Panc1 (cell line): ENCODE measurements around the gene PFKM. TPM values are rescaled to one million over a fixed set of nuclear protein-coding genes. Genes with fewer than 3 reads are reported as not detected.
A peak's percentile ranks its signal among the peaks of the same experiment; 100 is the strongest.

ENCODE experiments used
- ATAC-seq: fragments of 200-7000 bp; cut with Tn5 transposase; 2 replicates; pipeline ENCODE4 v1.9.1; 2020; ENCODE audit warnings: mild to moderate bottlenecking, moderate library complexity
- BruUV-seq: library from RNA; stranded (reverse); fragments of 400-500 nt; replicated peaks from 2 replicates; lab custom pipeline; 2021; lab: Mats Ljungman, UMichigan
- CTCF ChIA-PET: fragments of 300-600 bp; sonication (Branson Sonifier 250); formaldehyde crosslinking; loops from one replicate; lab custom pipeline; 2022; ENCODE audit warnings: antibody characterized with exemption; lab: Charles Lee
- POLR2A ChIA-PET: fragments of 300-600 bp; sonication (Branson Sonifier 250); formaldehyde crosslinking; loops from one replicate; lab custom pipeline; 2022; ENCODE audit warnings: antibody characterized with exemption; lab: Charles Lee
- DNase-seq: peaks from one replicate; pipeline ENCODE4 v3.0.0-alpha.2; 2010; ENCODE audit warnings: low read depth, low spot score
- H3K27ac ChIP-seq: 2 replicates; pipeline ENCODE4 v1.5.1; 2011; ENCODE audit warnings: mild to moderate bottlenecking, low read length, inconsistent platforms
- H3K27me3 ChIP-seq: fragments of 200-500 bp; sonication (Bioruptor generic); 2 replicates; pipeline ENCODE4 v1.6.0; 2014; ENCODE audit warnings: low read length, inconsistent platforms; ENCODE audit not compliant: control insufficient read depth, insufficient read depth
- H3K36me3 ChIP-seq: fragments of 200-500 bp; sonication (Bioruptor generic); 2 replicates; pipeline ENCODE4 v1.5.1; 2014; ENCODE audit warnings: inconsistent platforms, mild to moderate bottlenecking, low read length, moderate library complexity; ENCODE audit not compliant: control insufficient read depth, insufficient read depth
- H3K4me1 ChIP-seq: 2 replicates; pipeline ENCODE4 v1.5.1; 2011; ENCODE audit warnings: inconsistent platforms, mild to moderate bottlenecking, low read length, moderate library complexity; ENCODE audit not compliant: control insufficient read depth, insufficient read depth
- H3K4me3 ChIP-seq, 2 experiments: 2 replicates each; pipeline ENCODE4 v1.5.1; 2011 to 2012; ENCODE audit warnings: low read depth in 2 of 2, low read length in 2 of 2, mild to moderate bottlenecking in 2 of 2, inconsistent platforms in 1 of 2, moderate library complexity in 1 of 2
- H3K9me3 ChIP-seq: fragments of 200-500 bp; sonication (Bioruptor generic); 2 replicates; pipeline ENCODE4 v1.5.1; 2014; ENCODE audit warnings: low read depth, mild to moderate bottlenecking, inconsistent platforms, low read length, moderate library complexity; ENCODE audit not compliant: control insufficient read depth, insufficient read depth
- CTCF ChIP-seq: fragments of 450-650 bp; IDR thresholded peaks from 2 replicates; pipeline ENCODE4 v1.5.1; 2017; ENCODE audit warnings: mild to moderate bottlenecking
- POLR2AphosphoS5 ChIP-seq: IDR thresholded peaks from 2 replicates; pipeline ENCODE4 v1.6.1; 2012; ENCODE audit warnings: mild to moderate bottlenecking, low read depth, low read length, moderate library complexity
- REST ChIP-seq, 2 experiments: IDR thresholded peaks; 2 replicates each; pipeline ENCODE4 v1.6.1; 2011 to 2012; ENCODE audit warnings: low read depth in 2 of 2, control low read depth in 1 of 2, low read length in 1 of 2, mild to moderate bottlenecking in 1 of 2, moderate library complexity in 1 of 2; ENCODE audit not compliant: insufficient read depth in 1 of 2
- SIN3A ChIP-seq: IDR thresholded peaks from 2 replicates; pipeline ENCODE4 v1.6.1; 2012; ENCODE audit warnings: low read depth, mild to moderate bottlenecking, low read length, moderate library complexity, borderline replicate concordance; ENCODE audit not compliant: insufficient read depth
- TCF7L2 ChIP-seq: IDR thresholded peaks from 2 replicates; pipeline ENCODE4 v1.6.1; 2011; ENCODE audit warnings: mild to moderate bottlenecking, low read depth, low read length, inconsistent platforms
- in situ Hi-C: cut with HindIII; loops from 2 replicates; pipeline ENCODE4 v1.10.0; 2016; ENCODE audit warnings: low sequenced_read_pairs, low pct_unique_long_range_greater_than_20kb
- intact Hi-C: fragments of 100-400 bp; cut with micrococcal nuclease; formaldehyde crosslinking; loops from one replicate; pipeline ENCODE4 v1.10.0; 2022; ENCODE audit not compliant: unreplicated experiment
- total RNA-seq: library from RNA; stranded (reverse); gene quantifications from one replicate; pipeline ENCODE4 v1.2.1, GENCODE V29; 2021; ENCODE audit not compliant: unreplicated experiment

Gene PFKM
- total RNA-seq, 1 experiment from 2014 or later, result 56.1 TPM

- H3K27me3 ChIP-seq, result peaks cover 40% of the 10 kb centered on the region
- intact Hi-C loops, result no loop called here
- no TSS peak for BruUV-seq
These were observed 61.3 kb downstream of the PFKM start for GRCh38 chr12:48180424-48180823.

GRCh38 chr12:48180857-48181495 lies 61.8 kb downstream of the PFKM start:
- in situ Hi-C loops, result no loop called here
- TF ChIP-seq TCF7L2, result no peak
- no peaks in the 10 kb centered on the region for H3K36me3 ChIP-seq

More at GRCh38 chr12:48180424-48180823, 61.3 kb downstream of the PFKM start:
- POLR2A ChIA-PET, result no interaction called here
- Histone ChIP-seq H3K9me3 (no peaks in the 10 kb centered on the region), H3K4me3 (no peak overlapping the region), H3K36me3 (no peaks in the 10 kb centered on the region), H3K27ac (no peak overlapping the region), H3K4me1 (peaks cover 5% of the 10 kb centered on the region; the same call in 1 of the 2 replicates)
- no peak for DNase-seq
- in situ Hi-C loops, result no loop called here
- no peak for ATAC-seq
- CTCF ChIA-PET, result no interaction called here
- TF ChIP-seq REST (IDR thresholded peaks at IDR 0.05; ENCODE audit: insufficient read depth in 1 of 2, low read depth in 2 of 2, low read length in 1 of 2), result no peak
- TF ChIP-seq CTCF, result no peak
- no peak for TF ChIP-seq SIN3A
- no peak for TF ChIP-seq TCF7L2
- TF ChIP-seq POLR2AphosphoS5, result no peak

GRCh38 chr12:48182631-48183030 lies 63.5 kb downstream of the PFKM start:
- peak overlapping the region; percentile 62 to 86 for H3K4me3 ChIP-seq
- no peaks in the 10 kb centered on the region for H3K9me3 ChIP-seq
- POLR2A ChIA-PET, result no interaction called here
- H3K27me3 ChIP-seq, result peaks cover 25% of the 10 kb centered on the region
- intact Hi-C loops, result no loop called here
- no peak overlapping the region for H3K27ac ChIP-seq
- peaks cover 5% of the 10 kb centered on the region; the same call in 1 of the 2 replicates for H3K4me1 ChIP-seq
- no peaks in the 10 kb centered on the region for H3K36me3 ChIP-seq
- DNase-seq, result no peak
- CTCF ChIA-PET, result interaction anchor here (0.8 kb wide), 1 partner anchor 13 kb away, joined by 3 read pairs; no protein-coding TSS in a partner anchor
- in situ Hi-C loops, result no loop called here
- no TSS peak for BruUV-seq
- no peak for ATAC-seq
- TF ChIP-seq POLR2AphosphoS5 (no peak), CTCF (no peak), SIN3A (no peak), REST (IDR thresholded peaks at IDR 0.05; ENCODE audit: insufficient read depth in 1 of 2, low read depth in 2 of 2, low read length in 1 of 2) (no peak), TCF7L2 (no peak)

More at GRCh38 chr12:48180857-48181495, 61.8 kb downstream of the PFKM start:
- CTCF ChIA-PET, result no interaction called here
- Histone ChIP-seq H3K4me3 (no peak overlapping the region), H3K4me1 (peaks cover 5% of the 10 kb centered on the region; the same call in 1 of the 2 replicates), H3K27me3 (peaks cover 35% of the 10 kb centered on the region), H3K27ac (no peak overlapping the region), H3K9me3 (no peaks in the 10 kb centered on the region)
- ATAC-seq (no peak), DNase-seq (no peak)
- intact Hi-C loops, result no loop called here
- BruUV-seq, result no TSS peak
- POLR2A ChIA-PET, result no interaction called here
